Fibroblast of the aortic adventitia (primary cell): ENCODE data around the gene DDX1. TPM values are rescaled to one million over a fixed set of nuclear protein-coding genes. Genes with fewer than 3 reads are reported as not detected.

Source experiments
- DNase-seq: peaks from one replicate; pipeline ENCODE4 v3.0.0-alpha.2; 2010; ENCODE audit warnings: low read depth
- H3K4me3 ChIP-seq: 2 replicates; pipeline ENCODE4 v1.5.1; 2011; ENCODE audit warnings: low read depth, mild to moderate bottlenecking, control low read depth, low read length, moderate library complexity
- total RNA-seq: library from RNA; depleted of rRNA; stranded (reverse); fragments of >200 nt; gene quantifications from 2 replicates; pipeline ENCODE4 v1.2.3, GENCODE V29; 2012; ENCODE audit warnings: low replicate concordance
- TF ChIP-seq, protein P1 (sequence below): IDR thresholded peaks from 2 replicates; pipeline ENCODE4 v1.5.1; 2011; ENCODE audit warnings: mild to moderate bottlenecking, low read length, control low read depth, inconsistent platforms; ENCODE audit not compliant: insufficient read depth

DDX1 gene
- total RNA-seq, 1 donor = 110 TPM

DNA sequence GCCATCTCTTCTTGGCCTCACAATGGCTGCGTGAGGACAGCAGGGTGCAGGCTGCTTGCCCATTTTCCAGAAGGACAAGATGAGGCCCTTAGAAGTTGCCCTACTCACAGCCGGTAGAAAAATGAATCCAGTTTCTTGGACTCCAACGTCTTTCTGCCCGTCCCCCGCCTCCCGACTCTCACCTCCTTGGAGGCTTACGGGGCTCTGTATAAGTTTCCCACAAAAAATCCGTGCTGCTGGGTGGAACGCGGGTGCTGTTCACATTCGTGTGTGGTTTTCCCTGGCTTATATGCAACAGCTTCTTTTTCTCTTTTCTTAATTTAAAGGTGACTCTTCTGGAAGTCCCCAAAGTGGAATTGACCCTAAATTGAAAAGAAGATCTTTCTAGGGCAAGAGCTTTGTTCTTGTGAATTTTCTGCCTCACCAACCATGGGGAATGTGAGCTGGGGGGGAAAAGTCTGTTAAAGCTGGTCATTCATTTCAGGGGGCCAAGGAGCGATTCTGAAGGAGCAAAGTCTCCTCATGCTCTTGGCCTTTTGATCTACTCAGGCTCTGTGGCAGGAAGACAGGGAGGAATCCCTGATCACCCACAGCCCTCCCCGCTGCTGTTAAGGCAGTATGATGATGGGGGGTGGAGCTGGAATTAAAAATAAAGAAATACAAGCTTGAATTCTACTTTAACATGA is 51.3 kb downstream of the DDX1 start:
- DNase-seq = no peak
- H3K4me3 ChIP-seq = no peak overlapping the region
- TF ChIP-seq, protein P1, sequence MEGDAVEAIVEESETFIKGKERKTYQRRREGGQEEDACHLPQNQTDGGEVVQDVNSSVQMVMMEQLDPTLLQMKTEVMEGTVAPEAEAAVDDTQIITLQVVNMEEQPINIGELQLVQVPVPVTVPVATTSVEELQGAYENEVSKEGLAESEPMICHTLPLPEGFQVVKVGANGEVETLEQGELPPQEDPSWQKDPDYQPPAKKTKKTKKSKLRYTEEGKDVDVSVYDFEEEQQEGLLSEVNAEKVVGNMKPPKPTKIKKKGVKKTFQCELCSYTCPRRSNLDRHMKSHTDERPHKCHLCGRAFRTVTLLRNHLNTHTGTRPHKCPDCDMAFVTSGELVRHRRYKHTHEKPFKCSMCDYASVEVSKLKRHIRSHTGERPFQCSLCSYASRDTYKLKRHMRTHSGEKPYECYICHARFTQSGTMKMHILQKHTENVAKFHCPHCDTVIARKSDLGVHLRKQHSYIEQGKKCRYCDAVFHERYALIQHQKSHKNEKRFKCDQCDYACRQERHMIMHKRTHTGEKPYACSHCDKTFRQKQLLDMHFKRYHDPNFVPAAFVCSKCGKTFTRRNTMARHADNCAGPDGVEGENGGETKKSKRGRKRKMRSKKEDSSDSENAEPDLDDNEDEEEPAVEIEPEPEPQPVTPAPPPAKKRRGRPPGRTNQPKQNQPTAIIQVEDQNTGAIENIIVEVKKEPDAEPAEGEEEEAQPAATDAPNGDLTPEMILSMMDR = no peak

DNA sequence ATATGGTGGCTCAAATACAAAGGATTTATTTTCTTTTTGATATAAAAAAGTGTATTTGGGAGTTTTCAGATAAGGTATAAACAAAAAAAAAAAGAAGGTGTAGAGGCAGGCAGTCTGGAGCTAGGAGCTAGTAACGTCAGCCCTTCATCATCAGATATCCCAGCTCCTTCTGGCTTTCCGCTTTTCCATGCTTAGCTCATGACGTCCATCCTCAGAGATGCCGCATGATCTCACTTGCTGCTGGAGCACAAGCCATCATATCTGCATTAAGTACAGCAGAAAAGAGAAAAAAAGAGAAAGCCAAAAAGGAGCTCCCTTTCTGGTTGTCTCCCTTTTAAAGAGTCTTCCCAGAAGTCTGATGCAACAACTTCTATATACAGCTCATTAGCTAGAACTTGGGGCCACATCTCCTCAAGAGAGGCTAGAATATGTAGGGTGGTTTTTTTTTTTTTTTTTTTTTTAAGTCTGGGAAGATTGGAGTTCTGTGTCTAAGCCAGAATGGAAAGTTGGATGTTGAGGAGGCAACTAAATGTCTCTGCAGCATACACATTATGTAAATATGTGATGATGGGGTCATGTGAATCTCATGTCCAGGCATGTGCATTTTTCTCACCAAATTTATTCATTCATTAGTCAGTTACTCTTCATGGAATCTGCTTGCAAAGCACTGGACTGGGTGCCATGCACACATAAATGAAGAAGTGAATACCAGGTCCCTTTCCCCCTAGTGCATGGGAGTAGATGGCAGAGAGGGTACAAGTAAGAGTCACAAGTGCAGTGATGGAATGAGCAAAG is 52.3 kb downstream of the DDX1 start:
- DNase-seq = peak; percentile 23
- TF ChIP-seq, protein P1 = no peak
- H3K4me3 ChIP-seq = no peak overlapping the region

DNA sequence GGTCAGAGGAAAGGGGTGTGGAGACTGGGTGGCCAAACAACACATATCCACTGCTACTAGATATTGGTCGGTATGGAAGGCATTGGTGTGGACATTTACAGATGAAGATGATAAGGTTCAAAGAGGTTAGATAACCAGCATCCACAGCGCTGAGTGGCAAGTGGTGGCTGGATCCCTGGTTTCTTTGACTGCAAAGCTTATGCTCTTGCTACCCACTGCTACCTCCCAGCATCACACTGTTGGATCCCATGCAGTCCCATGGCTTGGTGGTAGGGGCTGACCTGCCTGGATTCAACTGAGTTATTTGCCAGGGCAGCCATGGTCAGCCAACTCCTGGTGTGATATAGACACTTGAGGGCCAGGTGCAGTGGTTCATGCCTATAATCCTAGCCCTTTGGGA is 53.6 kb downstream of the DDX1 start:
- TF ChIP-seq, protein P1 = no peak
- DNase-seq = no peak
- no peak overlapping the region for H3K4me3 ChIP-seq

DNA sequence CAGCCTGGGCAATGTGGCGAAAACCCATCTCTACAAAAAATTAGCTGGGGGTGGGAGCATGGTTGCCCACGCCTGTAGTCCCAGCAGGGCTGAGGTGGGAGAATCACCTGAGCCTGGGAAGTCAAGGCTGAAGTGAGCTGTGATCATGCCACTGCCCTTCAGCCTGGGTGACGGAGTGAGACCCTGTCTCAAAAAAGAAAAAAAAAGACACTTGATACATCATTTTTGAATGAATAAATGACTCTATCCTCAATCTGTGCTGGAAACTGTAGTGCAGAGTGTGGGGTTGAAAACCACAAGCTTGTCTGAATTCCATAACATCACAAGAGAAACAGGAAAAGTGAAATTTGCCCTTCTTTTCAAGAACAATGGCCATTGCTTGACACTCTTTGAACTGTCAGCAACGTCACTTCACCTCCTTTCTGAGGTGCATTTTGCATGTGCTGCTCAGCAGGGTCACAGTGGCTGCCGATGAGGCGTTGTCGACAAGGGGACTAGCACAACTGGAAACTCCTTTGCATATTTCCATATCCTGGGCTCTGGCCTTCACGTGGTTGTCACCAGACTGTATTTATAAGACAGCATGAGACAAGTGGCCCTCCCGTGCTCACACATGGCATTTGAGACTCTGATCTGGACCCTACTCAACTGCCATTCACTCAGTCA is 54.2 kb downstream of the DDX1 start:
- no peak overlapping the region for H3K4me3 ChIP-seq
- TF ChIP-seq, protein P1 = no peak
- DNase-seq = no peak

DNA sequence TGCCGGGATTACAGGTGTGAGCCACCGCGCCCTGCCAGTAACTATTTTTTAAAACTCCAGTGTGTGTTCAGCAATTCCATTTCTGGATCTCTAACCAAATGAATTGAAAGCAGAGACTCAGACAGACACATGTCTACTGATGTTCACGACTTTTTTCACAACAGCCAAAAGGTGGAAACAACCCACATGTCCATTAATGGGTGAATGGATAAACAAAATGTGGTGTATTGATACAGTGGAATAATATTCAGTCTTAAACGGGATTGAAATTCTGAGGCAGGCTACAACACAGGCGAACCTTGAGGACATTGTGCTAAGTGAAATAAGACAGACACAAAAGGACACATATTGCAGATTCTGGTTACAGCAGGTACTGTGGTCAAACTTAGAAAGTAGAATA is 55.0 kb downstream of the DDX1 start:
- TF ChIP-seq, protein P1 = no peak
- DNase-seq = no peak
- no peak overlapping the region for H3K4me3 ChIP-seq

DNA sequence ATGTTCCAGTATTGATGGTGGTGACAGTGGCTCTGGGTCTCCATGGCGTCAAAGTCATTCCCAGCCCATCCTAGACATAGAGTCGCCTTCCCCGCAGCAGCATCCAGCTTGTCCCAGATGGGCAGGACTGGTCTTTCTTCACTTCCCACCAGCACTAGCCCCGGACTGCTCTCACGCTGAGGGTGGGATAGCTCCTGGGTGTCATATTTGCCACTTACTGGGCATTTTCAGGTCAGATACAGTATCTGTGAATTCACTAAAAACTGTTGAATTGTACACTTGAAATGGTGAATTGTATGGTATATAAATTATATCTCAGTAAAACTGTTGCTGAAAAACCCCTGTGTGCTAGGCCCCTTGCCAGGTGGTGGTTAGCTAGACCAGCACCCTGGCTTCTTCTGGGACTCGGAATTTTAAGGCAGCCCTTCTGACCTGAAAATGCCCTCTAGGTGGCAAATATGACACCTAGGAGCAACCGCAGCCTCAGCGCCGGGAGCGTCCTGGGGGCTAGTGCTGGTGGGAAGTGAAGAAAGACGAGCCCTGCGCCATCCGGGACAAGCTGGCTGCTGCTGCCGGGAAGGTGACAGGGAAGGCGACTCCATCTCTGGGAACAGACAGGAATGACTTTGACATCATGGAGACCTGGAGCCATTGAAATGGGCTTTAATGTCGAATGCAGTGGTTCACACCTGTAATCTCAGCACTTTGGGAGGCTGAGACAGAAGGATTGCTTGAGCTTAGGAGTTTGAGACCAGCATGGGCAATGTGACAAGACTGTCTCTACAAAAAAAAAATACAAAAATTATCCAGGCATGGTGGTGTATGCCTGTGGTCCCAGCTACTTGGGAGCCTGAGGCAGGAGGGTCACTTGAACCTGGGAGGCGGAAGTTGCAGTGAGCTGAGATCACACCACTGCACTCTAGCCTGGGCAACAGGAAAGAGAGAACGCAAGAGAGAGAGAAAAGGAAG is 56.2 kb downstream of the DDX1 start:
- no peak for DNase-seq
- TF ChIP-seq, protein P1 = no peak
- no peak overlapping the region for H3K4me3 ChIP-seq
